ENCODE data around the gene COMT.

DNA sequence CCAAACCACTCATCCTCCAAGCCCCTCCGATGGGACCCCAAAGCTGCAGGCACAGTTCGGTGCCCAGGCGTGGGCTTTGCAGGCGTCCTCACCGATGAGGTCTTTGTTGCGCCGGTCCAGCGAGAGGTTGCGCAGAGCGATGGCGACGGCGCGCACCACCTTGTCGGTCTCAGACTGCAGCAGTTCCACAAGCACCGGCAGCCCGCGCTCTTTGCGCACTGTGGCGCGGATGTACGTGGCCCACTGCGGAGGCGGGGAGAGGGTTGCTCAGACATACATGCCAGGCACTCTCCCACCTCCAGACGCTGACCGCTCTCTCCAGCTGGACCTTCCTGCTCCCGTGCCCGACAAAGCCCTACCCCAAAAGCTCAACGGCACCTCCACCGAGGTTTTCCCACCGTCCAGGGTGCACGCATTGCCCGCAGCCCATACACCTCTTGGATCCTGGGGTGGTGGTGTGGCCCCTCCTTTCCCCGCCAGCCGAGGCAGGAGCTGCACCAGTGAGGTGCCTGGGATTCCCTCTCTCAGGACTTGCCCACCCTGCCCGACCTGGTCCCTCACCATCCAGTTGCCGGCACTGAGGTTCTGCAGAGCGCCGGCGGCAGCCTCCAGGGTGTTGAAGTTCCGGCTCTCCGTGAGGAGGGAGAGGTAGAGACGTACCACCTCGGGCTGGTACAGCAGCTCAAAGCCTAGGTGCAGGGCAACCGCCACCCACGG lies 32.1 kb downstream of the COMT start:
- TF ChIP-seq, protein P1, sequence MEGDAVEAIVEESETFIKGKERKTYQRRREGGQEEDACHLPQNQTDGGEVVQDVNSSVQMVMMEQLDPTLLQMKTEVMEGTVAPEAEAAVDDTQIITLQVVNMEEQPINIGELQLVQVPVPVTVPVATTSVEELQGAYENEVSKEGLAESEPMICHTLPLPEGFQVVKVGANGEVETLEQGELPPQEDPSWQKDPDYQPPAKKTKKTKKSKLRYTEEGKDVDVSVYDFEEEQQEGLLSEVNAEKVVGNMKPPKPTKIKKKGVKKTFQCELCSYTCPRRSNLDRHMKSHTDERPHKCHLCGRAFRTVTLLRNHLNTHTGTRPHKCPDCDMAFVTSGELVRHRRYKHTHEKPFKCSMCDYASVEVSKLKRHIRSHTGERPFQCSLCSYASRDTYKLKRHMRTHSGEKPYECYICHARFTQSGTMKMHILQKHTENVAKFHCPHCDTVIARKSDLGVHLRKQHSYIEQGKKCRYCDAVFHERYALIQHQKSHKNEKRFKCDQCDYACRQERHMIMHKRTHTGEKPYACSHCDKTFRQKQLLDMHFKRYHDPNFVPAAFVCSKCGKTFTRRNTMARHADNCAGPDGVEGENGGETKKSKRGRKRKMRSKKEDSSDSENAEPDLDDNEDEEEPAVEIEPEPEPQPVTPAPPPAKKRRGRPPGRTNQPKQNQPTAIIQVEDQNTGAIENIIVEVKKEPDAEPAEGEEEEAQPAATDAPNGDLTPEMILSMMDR (IDR thresholded peaks at IDR 0.05): no peak
- TF ChIP-seq POLR2A (IDR thresholded peaks at IDR 0.05) (no peak), POLR2AphosphoS5 (IDR thresholded peaks at IDR 0.05; ENCODE audit: insufficient read depth in 1 of 2, low read depth in 1 of 2) (no peak)
